ENCODE measurements around the gene DUSP7.

DNA sequence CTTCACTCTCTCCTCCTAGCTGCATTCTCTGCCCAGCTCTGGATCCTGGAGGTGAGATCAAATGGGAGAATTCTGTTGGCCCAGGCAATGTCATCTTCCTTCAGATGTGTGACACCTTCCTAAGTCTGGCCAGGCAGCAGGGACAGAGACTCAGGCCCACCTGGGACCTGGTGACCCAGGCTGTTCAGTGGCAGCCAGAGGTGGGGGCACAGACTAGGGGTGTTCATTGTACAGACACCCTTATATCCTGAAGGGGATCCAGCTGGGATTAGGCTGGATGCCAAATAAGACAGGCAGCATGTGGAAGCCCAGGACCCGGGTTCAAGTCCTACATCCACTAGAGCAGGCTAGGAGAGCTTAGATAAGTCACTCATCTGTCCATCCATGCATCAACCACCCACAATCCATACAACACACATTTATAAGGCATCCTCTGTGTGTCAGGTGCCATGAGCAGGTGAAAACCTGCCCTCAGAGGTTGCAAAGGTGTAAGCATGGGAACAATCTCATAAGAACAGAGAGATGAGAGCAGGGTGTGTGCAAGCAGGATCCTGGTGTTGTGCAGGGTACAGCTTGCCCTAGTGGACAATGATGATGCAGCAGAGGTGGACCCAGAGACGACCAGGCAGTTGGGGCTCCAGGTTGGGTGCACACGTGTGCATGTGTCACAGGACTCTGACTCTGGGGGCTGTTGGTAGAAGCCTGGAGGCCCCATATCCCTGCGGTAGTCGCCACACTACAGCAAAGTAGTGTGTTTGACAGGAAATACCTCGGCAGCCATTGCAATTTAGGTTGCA lies 42.4 kb downstream of the DUSP7 start:
- TF ChIP-seq ZFX (IDR thresholded peaks at IDR 0.05; ENCODE audit: borderline replicate concordance), result no peak
- TF ChIP-seq, protein P1, sequence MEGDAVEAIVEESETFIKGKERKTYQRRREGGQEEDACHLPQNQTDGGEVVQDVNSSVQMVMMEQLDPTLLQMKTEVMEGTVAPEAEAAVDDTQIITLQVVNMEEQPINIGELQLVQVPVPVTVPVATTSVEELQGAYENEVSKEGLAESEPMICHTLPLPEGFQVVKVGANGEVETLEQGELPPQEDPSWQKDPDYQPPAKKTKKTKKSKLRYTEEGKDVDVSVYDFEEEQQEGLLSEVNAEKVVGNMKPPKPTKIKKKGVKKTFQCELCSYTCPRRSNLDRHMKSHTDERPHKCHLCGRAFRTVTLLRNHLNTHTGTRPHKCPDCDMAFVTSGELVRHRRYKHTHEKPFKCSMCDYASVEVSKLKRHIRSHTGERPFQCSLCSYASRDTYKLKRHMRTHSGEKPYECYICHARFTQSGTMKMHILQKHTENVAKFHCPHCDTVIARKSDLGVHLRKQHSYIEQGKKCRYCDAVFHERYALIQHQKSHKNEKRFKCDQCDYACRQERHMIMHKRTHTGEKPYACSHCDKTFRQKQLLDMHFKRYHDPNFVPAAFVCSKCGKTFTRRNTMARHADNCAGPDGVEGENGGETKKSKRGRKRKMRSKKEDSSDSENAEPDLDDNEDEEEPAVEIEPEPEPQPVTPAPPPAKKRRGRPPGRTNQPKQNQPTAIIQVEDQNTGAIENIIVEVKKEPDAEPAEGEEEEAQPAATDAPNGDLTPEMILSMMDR (IDR thresholded peaks at IDR 0.05), result no peak

Data from 22Rv1 (cell line).